Mesothelial cell of epicardium (in vitro differentiated cells): Measurements from ENCODE around the gene FBXO38. TPM values are rescaled to one million over a fixed set of nuclear protein-coding genes. Genes with fewer than 3 reads are reported as not detected.

Experiments
- DNase-seq, 2 experiments: peaks; one replicate each; pipeline ENCODE4 v3.0.0; 2021; ENCODE audit warnings: low spot score in 2 of 2; ENCODE audit not compliant: unreplicated experiment in 2 of 2
- H3K27ac Mint-ChIP-seq: 2 replicates; pipeline ENCODE4 v1.8.0; 2021; ENCODE audit warnings: mixed read lengths
- H3K27me3 Mint-ChIP-seq: 2 replicates; pipeline ENCODE4 v1.8.0; 2021; ENCODE audit warnings: low read depth, mixed read lengths
- H3K36me3 Mint-ChIP-seq: 2 replicates; pipeline ENCODE4 v1.8.0; 2021; ENCODE audit warnings: mixed read lengths
- H3K4me1 Mint-ChIP-seq: 2 replicates; pipeline ENCODE4 v1.8.0; 2021; ENCODE audit warnings: mixed read lengths
- H3K4me3 Mint-ChIP-seq: 2 replicates; pipeline ENCODE4 v1.8.0; 2021; ENCODE audit warnings: mild to moderate bottlenecking, moderate library complexity, mixed read lengths
- H3K9me3 Mint-ChIP-seq: 2 replicates; pipeline ENCODE4 v1.8.0; 2021; ENCODE audit warnings: mixed read lengths
- CTCF ChIP-seq: fragments of 200-600 bp; sonication (generic); IDR thresholded peaks from one replicate; pipeline ENCODE4 v1.5.0; 2021; ENCODE audit warnings: antibody characterized with exemption; ENCODE audit not compliant: unreplicated experiment
- total RNA-seq: library from RNA; stranded (reverse); gene quantifications from 3 replicates; pipeline ENCODE4 v1.2.1, GENCODE V29; 2021

FBXO38 gene
- total RNA-seq, 1 donor from 2014 or later, result 55.8 TPM

DNA sequence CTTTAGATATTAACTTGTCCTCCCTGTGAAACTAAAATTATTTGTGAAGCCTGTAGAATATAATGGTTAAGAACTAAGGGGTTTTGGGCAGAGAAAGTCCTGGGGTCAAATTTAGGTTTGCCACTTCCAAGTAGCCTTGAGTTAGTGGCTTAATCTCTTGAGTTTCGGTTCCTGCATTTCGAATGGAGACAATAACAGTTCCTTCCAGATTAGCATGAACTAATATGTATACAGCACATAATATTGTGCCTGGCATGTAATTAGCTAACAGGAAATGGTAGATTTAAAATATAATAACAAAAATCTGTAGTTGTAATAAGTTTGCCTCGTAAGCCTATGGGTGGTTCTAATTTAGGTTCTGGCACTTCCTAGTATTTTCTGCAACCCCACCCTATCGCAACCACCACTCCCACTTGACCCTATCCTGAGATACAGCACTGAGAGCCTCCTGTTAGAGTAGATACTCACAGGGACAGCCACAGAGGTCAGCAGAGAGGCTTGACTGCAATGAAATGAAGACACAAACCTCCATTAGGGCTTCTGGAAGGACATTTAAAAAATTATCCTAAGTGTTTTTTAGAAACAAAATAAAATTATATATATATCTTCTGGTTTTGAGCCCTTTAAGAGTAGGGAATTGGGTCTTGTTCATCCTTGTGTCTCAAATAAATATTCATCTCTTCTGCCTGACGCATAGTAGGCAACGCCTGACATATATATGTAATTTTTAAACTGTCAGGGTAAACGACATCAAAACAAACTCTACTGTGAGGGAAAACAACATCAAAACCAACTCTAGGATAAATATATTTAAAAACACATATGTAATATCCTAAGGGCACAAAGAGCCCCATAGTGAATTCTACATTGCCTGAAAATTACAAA lies 39.9 kb upstream of the FBXO38 start:
- Mint-ChIP-seq H3K27me3 (no peaks in the 10 kb centered on the region), H3K4me1 (peaks cover 10% of the 10 kb centered on the region), H3K4me3 (no peak overlapping the region), H3K27ac (no peak overlapping the region), H3K36me3 (no peaks in the 10 kb centered on the region), H3K9me3 (no peaks in the 10 kb centered on the region)
- no peak for DNase-seq
- no peak for TF ChIP-seq CTCF

- peaks cover 3% of the 10 kb centered on the region for H3K9me3 Mint-ChIP-seq
- no peak overlapping the region for H3K4me3 Mint-ChIP-seq
- TF ChIP-seq CTCF, result no peak
- no peaks in the 10 kb centered on the region for H3K36me3 Mint-ChIP-seq
- H3K27me3 Mint-ChIP-seq, result no peaks in the 10 kb centered on the region
- peaks cover 6% of the 10 kb centered on the region for H3K4me1 Mint-ChIP-seq
- H3K27ac Mint-ChIP-seq, result no peak overlapping the region
- no peak for DNase-seq
These were observed 36.1 kb upstream of the FBXO38 start for GRCh38 chr5:148347706-148348105.

GRCh38 chr5:148352696-148353095 lies 31.1 kb upstream of the FBXO38 start:
- no peak for DNase-seq
- Mint-ChIP-seq H3K4me1 (no peaks in the 10 kb centered on the region), H3K4me3 (no peak overlapping the region), H3K27me3 (peaks cover 2% of the 10 kb centered on the region), H3K36me3 (no peaks in the 10 kb centered on the region), H3K27ac (no peak overlapping the region), H3K9me3 (peaks cover 3% of the 10 kb centered on the region)
- no peak for TF ChIP-seq CTCF

GRCh38 chr5:148353634-148354033 lies 30.1 kb upstream of the FBXO38 start:
- peaks cover 3% of the 10 kb centered on the region for H3K9me3 Mint-ChIP-seq
- no peak overlapping the region for H3K27ac Mint-ChIP-seq
- H3K36me3 Mint-ChIP-seq, result no peaks in the 10 kb centered on the region
- TF ChIP-seq CTCF, result no peak
- no peak overlapping the region for H3K4me3 Mint-ChIP-seq
- H3K27me3 Mint-ChIP-seq, result peaks cover 2% of the 10 kb centered on the region
- no peak for DNase-seq
- H3K4me1 Mint-ChIP-seq, result no peaks in the 10 kb centered on the region

DNA sequence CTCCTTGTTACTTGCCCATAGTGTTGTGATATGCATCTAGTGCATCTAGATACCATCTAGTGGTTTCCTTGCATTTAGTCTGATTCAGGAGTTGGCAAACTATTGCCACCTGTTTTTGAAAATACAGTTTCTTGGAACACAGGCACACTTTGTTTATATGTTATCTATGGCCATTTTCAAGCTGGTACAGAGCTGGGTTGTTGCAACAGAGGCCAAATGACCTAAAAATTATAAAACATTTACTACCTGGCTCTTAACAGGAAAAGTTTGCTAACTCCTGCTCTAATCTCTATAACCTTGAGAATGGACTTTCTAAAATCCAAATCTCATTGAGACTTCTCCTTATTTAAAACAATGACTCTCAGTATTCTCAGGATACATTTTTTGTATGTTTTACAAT lies 19.4 kb upstream of the FBXO38 start:
- no peak for TF ChIP-seq CTCF
- no peak for DNase-seq
- H3K36me3 Mint-ChIP-seq, result peaks cover 3% of the 10 kb centered on the region
- H3K4me3 Mint-ChIP-seq, result no peak overlapping the region
- H3K4me1 Mint-ChIP-seq, result no peaks in the 10 kb centered on the region
- H3K27ac Mint-ChIP-seq, result no peak overlapping the region
- peaks cover 4% of the 10 kb centered on the region for H3K27me3 Mint-ChIP-seq
- peaks cover 18% of the 10 kb centered on the region for H3K9me3 Mint-ChIP-seq
